ENCODE measurements around the gene MICU1.

MICU1 gene

DNA sequence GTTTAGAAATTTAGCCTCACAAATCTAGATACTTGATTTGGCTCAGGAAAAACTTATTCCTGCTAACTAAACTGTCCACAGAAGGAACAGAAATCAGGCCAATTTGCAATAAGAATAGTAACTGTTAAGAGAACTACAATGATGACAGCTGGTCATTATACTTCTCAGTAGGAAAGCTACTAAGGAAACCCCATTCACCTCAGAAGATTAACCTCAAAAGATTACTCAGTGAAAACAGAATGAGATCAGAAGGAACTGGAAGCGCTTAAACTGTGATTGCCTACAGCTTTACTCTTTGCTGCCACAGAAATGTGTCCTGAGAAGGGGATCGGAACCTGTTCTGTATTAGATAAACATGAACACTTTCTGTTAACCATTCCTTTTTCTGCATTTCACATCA is 246.8 kb downstream of the MICU1 start:
- H3K4me3 ChIP-seq (ENCODE audit: low read depth, low read length): no peak overlapping the region
- TF ChIP-seq, protein P1, sequence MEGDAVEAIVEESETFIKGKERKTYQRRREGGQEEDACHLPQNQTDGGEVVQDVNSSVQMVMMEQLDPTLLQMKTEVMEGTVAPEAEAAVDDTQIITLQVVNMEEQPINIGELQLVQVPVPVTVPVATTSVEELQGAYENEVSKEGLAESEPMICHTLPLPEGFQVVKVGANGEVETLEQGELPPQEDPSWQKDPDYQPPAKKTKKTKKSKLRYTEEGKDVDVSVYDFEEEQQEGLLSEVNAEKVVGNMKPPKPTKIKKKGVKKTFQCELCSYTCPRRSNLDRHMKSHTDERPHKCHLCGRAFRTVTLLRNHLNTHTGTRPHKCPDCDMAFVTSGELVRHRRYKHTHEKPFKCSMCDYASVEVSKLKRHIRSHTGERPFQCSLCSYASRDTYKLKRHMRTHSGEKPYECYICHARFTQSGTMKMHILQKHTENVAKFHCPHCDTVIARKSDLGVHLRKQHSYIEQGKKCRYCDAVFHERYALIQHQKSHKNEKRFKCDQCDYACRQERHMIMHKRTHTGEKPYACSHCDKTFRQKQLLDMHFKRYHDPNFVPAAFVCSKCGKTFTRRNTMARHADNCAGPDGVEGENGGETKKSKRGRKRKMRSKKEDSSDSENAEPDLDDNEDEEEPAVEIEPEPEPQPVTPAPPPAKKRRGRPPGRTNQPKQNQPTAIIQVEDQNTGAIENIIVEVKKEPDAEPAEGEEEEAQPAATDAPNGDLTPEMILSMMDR (IDR thresholded peaks at IDR 0.05; ENCODE audit: low read depth, low read length): no peak

DNA sequence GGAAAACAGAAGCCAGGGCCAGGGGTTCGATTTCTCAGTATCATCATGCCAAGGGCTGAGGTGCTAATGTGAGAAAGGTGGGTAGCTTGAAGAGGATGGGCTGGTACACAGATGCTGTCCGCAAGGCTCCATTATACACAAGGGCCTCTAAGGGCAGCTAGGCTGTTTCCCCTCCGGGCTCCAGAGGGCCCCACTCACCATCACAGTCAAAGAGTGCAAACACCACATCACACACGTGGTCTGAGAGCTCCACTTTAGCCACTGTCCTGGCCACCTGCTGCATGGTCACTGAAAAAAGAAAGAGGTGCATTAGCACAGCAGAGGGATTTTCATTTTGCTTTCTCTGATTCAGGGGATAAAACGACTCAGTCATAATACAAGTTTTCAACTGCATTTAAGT is 250.3 kb downstream of the MICU1 start:
- TF ChIP-seq, protein P1 (IDR thresholded peaks at IDR 0.05; ENCODE audit: low read depth, low read length): no peak
- H3K4me3 ChIP-seq (ENCODE audit: low read depth, low read length): no peak overlapping the region

DNA sequence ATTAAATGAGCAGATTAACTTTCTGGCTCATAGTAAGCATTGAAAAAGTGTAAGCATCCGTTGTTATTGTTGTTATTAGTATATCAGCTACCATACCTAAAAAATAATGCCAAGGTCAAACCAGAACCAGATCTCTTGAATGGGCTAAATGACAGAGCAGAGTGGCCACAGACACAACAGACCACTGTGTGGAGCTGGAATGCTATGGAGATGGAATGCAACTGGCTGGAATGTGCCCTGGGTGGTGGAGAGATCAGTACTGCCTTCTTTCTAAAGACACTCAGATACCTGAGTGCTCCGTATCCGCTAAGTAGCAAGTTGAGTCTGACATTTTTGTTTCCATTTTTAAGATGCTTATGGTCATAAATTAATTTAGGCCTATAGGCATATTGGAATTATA is 250.7 kb downstream of the MICU1 start:
- H3K4me3 ChIP-seq (ENCODE audit: low read depth, low read length): no peak overlapping the region
- TF ChIP-seq, protein P1 (IDR thresholded peaks at IDR 0.05; ENCODE audit: low read depth, low read length): no peak

DNA sequence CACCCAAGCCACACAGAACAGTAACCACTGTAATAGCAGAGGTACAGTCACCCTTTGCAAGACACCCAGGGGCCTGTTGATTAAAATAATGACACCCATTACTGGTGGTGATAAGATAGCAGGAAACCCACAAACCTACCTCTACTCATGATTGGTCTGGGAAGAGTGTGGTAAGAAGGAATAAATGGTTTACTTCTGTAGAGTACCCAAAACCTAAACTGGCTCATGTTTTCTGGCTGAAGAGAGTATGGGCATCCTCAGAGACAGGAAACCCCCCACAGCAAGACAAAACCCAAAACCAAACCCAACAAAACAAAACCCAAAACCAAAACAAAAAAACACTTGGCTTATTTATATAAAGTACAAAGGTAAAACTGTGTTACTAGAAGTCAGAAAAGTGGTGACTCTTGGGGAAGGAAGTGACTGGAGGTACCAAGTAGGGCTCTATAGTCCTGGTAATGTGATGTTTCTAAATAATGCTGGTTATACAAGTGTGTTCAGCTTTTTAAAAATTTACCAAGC is 255.6 kb downstream of the MICU1 start:
- no peak overlapping the region for H3K4me3 ChIP-seq (ENCODE audit: low read depth, low read length)
- TF ChIP-seq, protein P1 (IDR thresholded peaks at IDR 0.05; ENCODE audit: low read depth, low read length): no peak

DNA sequence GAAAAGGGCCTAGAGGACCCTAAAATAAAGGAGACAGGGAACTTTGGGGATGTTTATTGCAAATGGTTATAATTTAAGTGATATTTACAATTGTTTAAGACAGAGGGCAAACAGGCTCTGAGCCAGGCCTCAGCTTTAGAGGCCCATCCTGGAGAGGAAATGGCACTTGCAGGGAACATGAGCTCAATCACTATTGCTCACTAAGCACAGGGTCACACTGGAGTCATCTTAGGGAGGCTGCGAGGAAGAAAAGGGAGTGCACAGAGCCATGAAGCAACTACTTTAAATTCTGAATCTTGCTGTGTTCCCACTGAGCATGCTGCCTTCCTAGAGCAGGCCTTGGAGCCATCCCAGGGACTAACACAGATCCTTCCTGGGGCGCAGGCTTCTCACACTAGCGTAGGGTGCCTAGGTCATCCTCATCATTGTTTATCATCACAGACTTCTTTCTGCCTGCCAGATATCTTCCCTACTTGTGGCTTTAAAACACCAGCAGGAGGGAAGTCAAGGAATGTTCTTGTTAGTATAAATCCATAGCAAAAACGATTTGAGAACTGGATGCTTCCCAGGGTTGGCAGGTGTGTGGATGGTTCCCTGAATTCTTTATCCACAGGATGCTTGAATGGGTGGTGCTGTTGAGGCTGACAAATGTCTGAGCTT is 258.4 kb downstream of the MICU1 start:
- TF ChIP-seq, protein P1 (IDR thresholded peaks at IDR 0.05; ENCODE audit: low read depth, low read length): no peak
- H3K4me3 ChIP-seq (ENCODE audit: low read depth, low read length): no peak overlapping the region

DNA sequence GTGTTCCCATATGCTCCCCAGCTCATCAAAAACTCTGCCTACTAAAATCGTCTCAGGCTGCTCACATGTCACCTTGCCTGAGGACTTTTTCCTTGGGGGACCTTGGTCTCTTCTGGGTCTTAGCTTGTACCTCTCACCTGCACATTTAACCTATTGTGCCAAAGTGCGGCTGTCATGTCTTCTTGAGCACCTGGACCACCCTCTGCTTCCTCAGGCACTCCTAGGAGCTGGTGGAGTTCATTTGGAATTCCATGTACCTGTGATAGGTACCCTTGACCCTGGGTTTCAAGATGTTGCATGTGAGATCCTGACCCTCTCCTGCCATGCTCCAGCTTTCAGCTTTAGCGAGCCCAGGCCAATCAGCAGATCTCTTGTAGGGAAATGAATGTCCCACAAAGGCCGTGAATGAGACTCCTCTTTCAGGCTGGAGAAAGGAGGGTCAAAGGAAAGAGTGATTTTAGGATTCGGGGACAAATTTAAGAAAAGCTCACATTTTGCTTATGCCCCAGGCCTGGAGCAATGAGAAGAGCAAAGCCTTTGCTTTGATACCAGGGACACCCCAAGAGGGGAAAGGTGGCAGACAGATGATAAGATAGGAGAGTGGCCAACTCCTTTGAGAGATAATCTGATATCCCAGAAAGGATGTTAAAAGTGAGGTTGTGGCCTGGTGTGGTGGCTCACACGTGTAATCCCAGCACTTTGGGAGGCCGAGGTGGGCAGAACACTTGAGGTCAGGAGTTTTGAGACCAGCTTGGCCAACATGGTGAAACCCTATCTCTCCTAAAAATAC is 260.6 kb downstream of the MICU1 start:
- TF ChIP-seq, protein P1 (IDR thresholded peaks at IDR 0.05; ENCODE audit: low read depth, low read length): no peak
- no peak overlapping the region for H3K4me3 ChIP-seq (ENCODE audit: low read depth, low read length)

DNA sequence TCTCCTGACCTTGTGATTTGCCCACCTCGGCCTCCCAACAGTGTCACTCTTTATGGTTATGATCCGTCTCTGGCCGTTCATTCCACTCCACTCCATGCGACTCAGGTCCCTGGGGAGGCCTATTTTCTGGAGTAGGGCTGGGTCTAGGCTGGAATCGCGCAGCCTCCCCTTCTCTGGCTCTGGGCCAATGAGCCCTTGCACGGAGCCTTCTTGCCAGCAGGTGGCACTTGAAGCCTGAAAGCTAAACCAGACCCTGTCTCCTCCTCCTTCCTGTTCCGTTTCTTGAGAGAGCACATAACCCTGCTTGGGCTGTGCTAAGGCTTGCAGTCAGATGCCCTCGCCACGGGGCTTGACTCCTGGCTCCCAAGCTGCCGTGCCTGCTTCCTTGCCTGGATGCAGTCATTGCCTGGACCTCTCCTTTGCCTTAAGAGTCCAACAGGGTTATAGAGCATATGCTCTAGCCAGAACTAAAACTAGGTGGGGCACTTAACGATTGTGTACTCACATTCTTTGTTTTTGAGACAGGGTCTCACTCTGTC is 261.6 kb downstream of the MICU1 start:
- no peak overlapping the region for H3K4me3 ChIP-seq (ENCODE audit: low read depth, low read length)
- TF ChIP-seq, protein P1 (IDR thresholded peaks at IDR 0.05; ENCODE audit: low read depth, low read length): peak; percentile 93
